Motor neuron (in vitro differentiated cells): Measurements from ENCODE around the gene NLGN1. TPM values are rescaled to one million over a fixed set of nuclear protein-coding genes. Genes with fewer than 3 reads are reported as not detected.

ENCODE experiments used
- ATAC-seq, 8 experiments: fragments of 200-7000 bp; cut with Tn5 transposase; replicated peaks in 6 of 8; 2 replicates each; pipeline ENCODE4 v1.8.0; 2021; ENCODE audit warnings: mild to moderate bottlenecking in 8 of 8, moderate library complexity in 8 of 8
- H3K27ac ChIP-seq, 2 donors: fragments of 250-450 bp; sonication (Bioruptor Pico); 2 replicates each; pipeline ENCODE4 v1.9.0; 2021; ENCODE audit warnings: antibody characterized with exemption in 2 of 2, mild to moderate bottlenecking in 2 of 2, moderate library complexity in 1 of 2
- H3K4me1 ChIP-seq, 2 donors: fragments of 250-450 bp; sonication (Bioruptor Pico); replicated peaks in 1 of 2; 2 replicates each; pipeline ENCODE4 v1.6.1; 2021; ENCODE audit warnings: antibody characterized with exemption in 2 of 2, mild to moderate bottlenecking in 2 of 2, moderate library complexity in 1 of 2
- H3K4me3 ChIP-seq, 5 donors: fragments of 250-450 bp; sonication (Bioruptor Pico); 2 replicates each; pipeline ENCODE4 v1.9.0; 2021; ENCODE audit warnings: antibody characterized with exemption in 5 of 5, mild to moderate bottlenecking in 5 of 5, moderate library complexity in 4 of 5
- WGBS, 10 experiments: fragments of 450-650 bp; shearing (Covaris generic); methylation state at CpG; one replicate each; pipeline ENCODE4 v1.0.0; 2022; 5-methylcytosine and 5-hydroxymethylcytosine counted together
- in situ Hi-C, 9 experiments: fragments of 400-800 bp; cut with MboI; loops; one replicate each; pipeline ENCODE4 v1.15.0; 2021; ENCODE audit warnings: low sequenced_read_pairs in 9 of 9, low pct_unique_long_range_greater_than_20kb in 2 of 9; ENCODE audit not compliant: unreplicated experiment in 9 of 9
- total RNA-seq, 8 experiments: library from RNA; unstranded; fragments of 300-600 nt; gene quantifications; 2 replicates each; pipeline versions ENCODE4 v1.2.3 to v1.2.4, GENCODE V29; 2022

The NLGN1 gene
- total RNA-seq, 8 experiments from 2014 or later: 16.6 to 63.4 (median 34.8) TPM

DNA sequence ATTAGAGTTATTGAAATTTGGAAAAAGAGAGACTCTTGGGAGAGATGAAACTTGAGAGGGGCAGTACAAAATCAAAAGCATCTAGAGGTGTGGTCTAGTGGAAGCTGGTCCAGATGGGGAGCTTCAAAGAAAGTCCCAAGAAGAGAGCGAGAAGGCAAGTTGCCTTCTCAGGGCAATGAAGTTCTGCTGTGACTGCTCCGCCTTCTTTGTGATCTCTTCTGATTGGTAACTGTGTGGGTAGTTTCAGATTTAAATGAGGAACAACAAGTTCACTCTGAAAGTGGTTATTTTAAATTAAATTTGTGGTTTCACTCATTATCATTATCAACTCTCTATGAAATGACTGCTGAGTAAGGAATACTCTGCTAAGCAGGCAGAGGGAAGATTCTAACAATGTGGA lies 233.3 kb downstream of the NLGN1 start:
- Histone ChIP-seq H3K27ac (no peak overlapping the region), H3K4me3 (no peak overlapping the region), H3K4me1 (no peaks in the 10 kb centered on the region)
- 94 to 100% (median 100%) methylated on average over 1 to 2 of the region's 2 CpGs; no CpG with 5 or more reads in 4 of the 10 experiments for WGBS, 10 experiments
- ATAC-seq: no peak
- in situ Hi-C loops: no loop called here

DNA sequence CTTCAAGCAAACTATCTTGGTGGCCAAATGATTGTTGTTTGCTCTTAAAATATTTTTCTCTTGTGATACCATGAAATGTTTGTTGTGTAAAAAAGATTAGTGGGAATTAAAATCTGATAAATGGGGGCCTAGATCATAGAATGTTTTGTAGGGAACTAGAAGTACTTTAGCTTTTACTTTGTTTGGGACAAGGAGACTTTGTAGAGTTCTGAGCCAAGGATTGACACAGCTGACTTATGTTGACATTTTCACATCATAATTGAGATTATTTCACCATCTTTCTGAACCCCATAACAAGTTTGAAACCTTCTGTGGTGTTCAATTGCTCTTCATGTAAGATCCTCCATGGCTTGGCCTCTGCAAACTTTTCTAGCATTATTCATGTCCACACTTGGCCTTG lies 235.4 kb downstream of the NLGN1 start:
- ATAC-seq: no peak
- H3K4me1 ChIP-seq: no peaks in the 10 kb centered on the region
- H3K27ac ChIP-seq: no peak overlapping the region
- in situ Hi-C loops: no loop called here
- H3K4me3 ChIP-seq: no peak overlapping the region

DNA sequence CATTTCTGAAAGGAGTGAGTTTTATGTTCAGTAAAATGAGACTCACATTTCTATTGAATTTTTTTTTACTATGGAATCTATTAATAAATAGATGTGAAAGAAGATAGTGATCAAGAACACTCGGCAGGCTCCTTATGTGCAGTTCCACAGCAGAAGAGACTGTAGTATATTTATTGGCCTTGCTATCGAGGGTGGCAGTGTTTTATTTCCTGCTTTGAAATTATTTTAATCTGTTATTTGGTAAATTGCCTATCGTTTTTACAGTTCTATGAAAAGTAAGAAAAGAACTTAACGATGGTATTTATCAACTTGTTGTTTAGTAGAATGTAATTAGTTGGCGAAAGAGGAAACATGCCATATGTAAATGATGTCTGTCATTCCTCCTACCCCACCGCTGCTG lies 238.3 kb downstream of the NLGN1 start:
- ATAC-seq: no peak
- Histone ChIP-seq H3K27ac (no peak overlapping the region), H3K4me3 (no peak overlapping the region), H3K4me1 (no peaks in the 10 kb centered on the region)
- WGBS, 10 experiments: 70 to 100% (median 90%) methylated on average over 3 to 6 of the region's 6 CpGs; no CpG with 5 or more reads in 1 of the 10 experiments
- in situ Hi-C loops: no loop called here

DNA sequence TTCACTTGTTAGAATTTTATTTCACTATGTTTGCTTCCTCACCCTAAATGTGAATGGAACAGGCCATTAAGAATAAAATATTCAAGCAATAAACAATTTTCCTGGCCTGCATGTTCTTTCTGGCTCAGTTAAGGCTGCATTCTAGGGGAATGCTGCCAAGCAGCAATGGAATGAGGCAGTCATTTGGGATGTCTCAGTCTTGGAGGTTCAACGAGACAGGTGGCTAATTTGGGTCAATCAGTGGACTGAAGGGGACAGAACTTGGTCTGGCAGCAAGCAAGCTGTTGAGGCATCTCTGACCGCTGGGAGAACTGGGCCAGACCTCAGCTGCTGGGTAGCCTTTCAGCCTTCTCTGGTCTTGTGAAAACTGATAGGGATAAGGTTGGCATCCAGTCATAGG lies 241.6 kb downstream of the NLGN1 start:
- in situ Hi-C loops: no loop called here
- Histone ChIP-seq H3K4me1 (no peaks in the 10 kb centered on the region), H3K27ac (no peak overlapping the region), H3K4me3 (no peak overlapping the region)
- 60 to 100% (median 87%) methylated on average over 1 to 2 of the region's 2 CpGs; no CpG with 5 or more reads in 4 of the 10 experiments for WGBS, 10 experiments
- peak in 1 of 8 experiments; percentile 45 for ATAC-seq

DNA sequence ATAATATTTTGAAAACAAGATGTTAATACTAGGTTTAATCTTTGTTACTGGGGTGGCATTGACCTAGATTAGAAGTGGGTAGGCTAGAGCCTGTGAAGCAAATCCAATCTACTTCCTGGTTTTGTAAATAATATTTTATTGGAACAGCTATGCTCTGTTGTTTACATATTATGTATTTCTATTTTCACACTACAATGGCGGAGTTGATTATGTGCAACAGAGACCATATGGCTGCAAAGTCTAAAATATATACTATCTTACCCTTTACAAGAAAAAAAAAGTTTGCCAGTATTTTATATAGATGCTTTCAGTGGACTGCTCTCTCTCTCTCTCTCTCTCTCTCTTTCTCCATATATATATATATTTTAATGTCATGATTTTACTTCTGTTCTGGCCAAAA lies 244.2 kb downstream of the NLGN1 start:
- Histone ChIP-seq H3K27ac (no peak overlapping the region), H3K4me3 (no peak overlapping the region), H3K4me1 (no peaks in the 10 kb centered on the region)
- in situ Hi-C loops: no loop called here
- no peak for ATAC-seq
- WGBS, 10 experiments: 50 to 100% (median 95%) methylated on average over 1 of the region's 1 CpG; no CpG with 5 or more reads in 4 of the 10 experiments

DNA sequence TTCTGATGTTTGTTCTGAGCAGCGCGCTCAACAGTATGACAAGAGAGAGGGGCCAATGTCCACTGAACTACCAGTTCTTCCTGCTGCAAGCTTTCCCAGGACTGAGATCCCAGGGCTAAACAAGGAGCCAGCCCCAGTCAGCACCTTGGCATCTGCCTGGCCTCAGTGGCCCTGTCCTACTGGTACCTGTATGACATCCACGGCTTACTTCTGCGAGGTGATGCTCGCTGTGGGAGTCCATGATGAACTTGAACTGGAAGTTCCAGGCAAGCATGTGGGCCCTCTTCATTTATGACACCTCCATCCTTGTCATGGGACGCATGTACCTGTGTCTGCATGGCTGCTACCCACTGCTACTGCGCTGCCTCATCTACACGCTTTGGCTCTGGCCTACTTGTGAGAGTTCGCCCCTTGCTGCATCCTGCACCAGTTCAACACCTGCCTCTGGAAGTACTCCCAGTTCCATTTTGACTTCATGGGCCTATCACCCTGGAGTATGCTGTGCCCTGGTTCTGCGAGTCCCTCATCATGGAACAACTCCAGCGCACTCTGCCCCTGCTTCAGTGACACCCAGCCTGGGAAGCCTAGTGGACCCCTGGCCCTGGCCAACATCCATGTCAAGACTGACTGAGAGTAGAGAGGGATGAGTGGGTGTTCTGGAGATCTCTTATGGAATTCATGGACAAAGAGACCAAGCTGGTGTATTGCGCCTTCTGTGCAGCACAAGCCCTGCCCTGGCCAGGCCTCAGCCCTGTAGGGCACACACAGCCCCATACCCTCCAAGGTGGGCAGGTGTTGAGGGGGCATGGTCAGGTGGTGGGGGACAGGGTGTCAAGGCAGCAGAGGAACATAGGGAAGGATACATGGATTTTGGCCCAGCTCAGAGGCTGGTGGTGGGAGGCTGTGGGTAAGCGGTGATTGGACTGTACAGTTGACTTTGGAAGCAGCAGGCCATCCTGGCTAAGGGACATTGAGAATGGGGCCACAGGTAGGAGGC lies 246.8 kb downstream of the NLGN1 start:
- Histone ChIP-seq H3K4me3 (no peak overlapping the region), H3K4me1 (no peaks in the 10 kb centered on the region), H3K27ac (no peak overlapping the region)
- in situ Hi-C loops: no loop called here
- 70 to 100% (median 96%) methylated on average over 1 to 9 of the region's 13 CpGs; no CpG with 5 or more reads in 4 of the 10 experiments for WGBS, 10 experiments
- no peak for ATAC-seq

DNA sequence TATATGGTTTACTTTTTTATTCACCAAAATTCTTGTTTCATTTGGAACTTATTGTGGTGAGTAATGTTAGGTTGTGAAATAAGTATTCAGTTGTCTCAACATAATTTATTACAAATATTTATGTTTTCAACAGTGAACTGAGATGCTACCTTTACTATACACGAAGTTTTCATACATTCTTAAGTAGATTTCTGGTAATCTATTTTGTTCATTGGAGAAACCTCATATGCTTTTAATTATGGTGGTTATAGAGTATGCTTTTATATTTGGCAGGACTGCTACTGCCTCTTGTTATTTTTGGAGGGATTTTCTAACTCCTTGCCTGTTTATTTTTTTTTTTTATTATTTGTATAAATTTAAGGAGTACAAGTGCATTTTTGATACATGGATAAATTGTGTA lies 253.1 kb downstream of the NLGN1 start:
- Histone ChIP-seq H3K27ac (no peak overlapping the region), H3K4me3 (no peak overlapping the region), H3K4me1 (no peaks in the 10 kb centered on the region)
- ATAC-seq: no peak
- 0 to 100% (median 83%) methylated on average over 1 of the region's 1 CpG; no CpG with 5 or more reads in 1 of the 10 experiments for WGBS, 10 experiments
- in situ Hi-C loops: no loop called here

DNA sequence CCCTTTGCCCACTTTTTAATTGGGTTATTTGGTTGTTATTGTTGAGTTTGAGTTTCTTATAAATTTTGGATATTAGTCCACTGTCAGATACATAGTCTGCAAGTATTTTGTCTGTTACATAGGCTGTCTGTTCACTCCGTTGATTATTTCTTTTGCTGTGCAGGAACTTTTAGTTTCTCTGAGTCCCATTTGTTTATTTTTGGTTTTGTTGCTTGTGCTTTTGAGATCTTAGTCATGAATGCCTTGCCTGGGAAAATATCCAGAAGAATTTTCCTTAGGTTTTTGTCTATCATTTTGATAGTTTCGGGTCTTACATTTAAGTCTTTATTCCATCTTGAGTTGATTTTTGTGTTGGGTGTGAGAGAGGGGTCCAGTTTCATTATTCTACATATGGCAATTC lies 254.5 kb downstream of the NLGN1 start:
- Histone ChIP-seq H3K4me3 (no peak overlapping the region), H3K4me1 (no peaks in the 10 kb centered on the region), H3K27ac (no peak overlapping the region)
- no peak for ATAC-seq
- 80 to 100% (median 100%) methylated on average over 1 to 2 of the region's 2 CpGs for WGBS, 10 experiments
- in situ Hi-C loops: no loop called here

DNA sequence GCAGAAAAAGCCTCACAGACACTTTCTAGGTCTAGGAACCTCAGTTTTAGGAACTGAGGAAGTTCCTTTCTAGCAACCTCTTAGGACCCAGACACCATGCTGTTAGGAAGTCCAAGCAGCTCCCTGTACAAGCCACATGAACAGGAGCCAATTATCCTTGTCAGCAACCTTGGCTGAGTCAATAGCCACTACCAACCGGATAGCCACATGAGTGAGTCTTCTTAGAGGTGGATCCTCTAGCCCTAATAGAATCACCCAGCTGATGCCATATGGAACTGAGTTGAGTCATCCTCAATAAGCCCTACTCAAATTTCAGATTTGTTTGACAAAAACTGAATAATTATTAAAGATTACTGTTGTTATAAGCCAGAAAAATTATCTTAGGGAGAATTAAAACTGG lies 256.2 kb downstream of the NLGN1 start:
- no peaks in the 10 kb centered on the region for H3K4me1 ChIP-seq
- in situ Hi-C loops: no loop called here
- 60 to 100% (median 100%) methylated on average over 1 of the region's 1 CpG; no CpG with 5 or more reads in 7 of the 10 experiments for WGBS, 10 experiments
- ATAC-seq: peak in 1 of 8 experiments; percentile 34
- no peak overlapping the region for H3K27ac ChIP-seq
- no peak overlapping the region for H3K4me3 ChIP-seq

DNA sequence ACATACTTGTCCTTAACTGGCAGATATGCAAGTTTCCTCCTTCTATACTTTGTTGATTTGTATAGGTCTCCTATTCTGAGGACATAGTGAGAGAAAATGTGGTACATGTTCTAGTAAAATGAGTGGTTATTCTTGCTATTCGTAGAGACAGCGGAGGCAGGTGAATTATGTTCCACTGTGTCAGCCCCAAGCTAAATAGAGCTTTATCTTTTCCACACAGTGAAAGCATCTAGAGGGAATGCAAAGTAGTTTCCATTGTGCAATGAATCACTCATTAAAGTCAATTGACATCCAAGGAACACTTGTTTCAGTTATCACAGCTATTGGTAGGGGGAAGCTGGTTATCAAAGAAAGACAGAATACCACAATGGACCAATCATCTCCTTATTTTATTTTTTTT lies 262.4 kb downstream of the NLGN1 start:
- WGBS, 10 experiments: 8 to 100% (median 38%) methylated on average over 1 to 2 of the region's 2 CpGs; no CpG with 5 or more reads in 2 of the 10 experiments
- Histone ChIP-seq H3K4me1 (peaks cover 5 to 16% of the 10 kb centered on the region in 2 donors), H3K4me3 (no peak overlapping the region), H3K27ac (no peak overlapping the region)
- ATAC-seq: peak in 5 of 8 experiments; percentile 70 to 85 (median 84)
- in situ Hi-C loops: no loop called here

DNA sequence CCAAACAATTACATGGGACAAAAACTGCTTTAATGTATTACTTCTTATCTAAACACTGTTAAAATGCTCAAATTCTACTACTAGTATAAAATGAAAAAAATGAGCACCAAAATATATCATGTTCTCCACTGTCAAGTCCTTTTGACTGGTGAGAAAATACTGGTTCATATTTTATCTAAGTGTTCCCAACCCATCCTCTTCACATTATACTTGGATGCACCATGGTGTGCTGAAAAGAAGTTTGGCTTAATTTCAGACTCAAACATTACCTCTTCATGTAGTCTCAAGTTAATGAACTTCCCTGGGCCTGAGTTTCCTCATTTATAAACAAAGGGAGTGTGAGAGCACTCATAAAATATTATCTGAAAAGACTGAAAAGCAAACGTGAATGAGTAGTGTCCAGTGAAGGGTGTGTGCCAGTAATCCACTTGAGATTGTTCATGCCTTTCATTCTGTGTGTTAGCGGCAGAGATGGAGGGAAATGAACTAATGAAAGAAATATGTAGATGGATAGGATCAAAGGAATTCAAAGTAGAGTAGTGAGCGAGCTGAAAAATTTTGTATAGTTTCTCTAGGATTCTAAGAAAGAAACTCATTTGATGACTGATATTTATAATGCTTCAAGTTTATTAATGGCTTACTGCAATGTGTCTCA lies 263.2 kb downstream of the NLGN1 start:
- H3K27ac ChIP-seq: no peak overlapping the region
- ATAC-seq: no peak
- H3K4me3 ChIP-seq: no peak overlapping the region
- in situ Hi-C loops: no loop called here
- peaks cover 5 to 16% of the 10 kb centered on the region in 2 donors for H3K4me1 ChIP-seq
- 17 to 92% (median 79%) methylated on average over 2 to 3 of the region's 3 CpGs for WGBS, 10 experiments

DNA sequence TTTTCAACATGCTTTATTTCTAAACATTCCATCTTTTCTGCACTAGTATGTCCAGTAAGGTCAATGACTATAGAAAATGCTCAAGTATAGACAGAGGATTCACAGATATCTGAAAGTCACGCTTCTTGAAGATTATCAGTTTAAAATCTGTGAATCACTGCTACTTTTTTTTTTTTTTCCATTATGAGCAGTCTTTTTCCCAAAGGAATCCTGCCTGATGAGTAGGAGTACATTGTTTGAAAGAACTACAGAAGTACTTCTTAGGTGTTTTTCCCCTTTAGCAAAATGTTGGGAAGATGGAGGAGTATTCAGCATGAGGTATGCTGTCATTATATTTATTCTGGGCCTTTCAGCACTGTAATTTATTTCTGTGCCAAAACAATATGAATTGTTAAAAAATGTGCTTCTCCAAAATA lies 266.2 kb downstream of the NLGN1 start:
- WGBS, 10 experiments: 63 to 100% (median 82%) methylated on average over 1 of the region's 1 CpG; no CpG with 5 or more reads in 2 of the 10 experiments
- Histone ChIP-seq H3K4me1 (peaks cover 5 to 16% of the 10 kb centered on the region in 2 donors), H3K27ac (no peak overlapping the region), H3K4me3 (no peak overlapping the region)
- in situ Hi-C loops: no loop called here
- no peak for ATAC-seq

DNA sequence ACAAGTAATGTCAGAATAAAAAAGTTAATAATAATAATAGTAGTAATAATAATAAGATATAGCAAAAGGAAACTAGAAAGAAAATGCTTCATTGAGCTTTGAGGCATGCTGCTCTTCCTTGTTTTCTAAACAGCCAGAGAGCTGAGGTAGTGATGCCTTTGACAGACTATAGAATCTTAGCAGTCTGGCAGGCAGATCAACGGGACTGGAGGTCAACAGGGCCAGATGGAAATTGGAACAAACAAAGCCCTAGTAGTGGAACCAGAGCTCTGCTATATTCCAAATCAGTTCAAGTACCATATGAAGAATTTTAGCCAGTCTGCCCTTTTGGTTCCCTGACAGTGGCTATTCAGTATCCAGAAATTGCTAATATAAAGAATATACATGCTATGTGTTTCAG lies 278.6 kb downstream of the NLGN1 start:
- Histone ChIP-seq H3K4me3 (no peak overlapping the region), H3K27ac (no peak overlapping the region), H3K4me1 (peaks cover 10 to 12% of the 10 kb centered on the region in 2 donors)
- WGBS, 10 experiments: 10 to 73% (median 29%) methylated on average over 1 of the region's 1 CpG; no CpG with 5 or more reads in 3 of the 10 experiments
- in situ Hi-C loops: no loop called here
- ATAC-seq: peak in 2 of 8 experiments; percentile 52 to 62
